GM18520 (cell line): Measurements from ENCODE around the gene ZBTB21.
"Not testable (repeated sequence)": the region's sequence is repeated elsewhere in the genome, so short reads cannot be mapped to it uniquely, and the experiment has no call there.

Experiments
- ATAC-seq: cut with Tn5 transposase; IDR thresholded peaks from one replicate; pipeline ENCODE4 v1.9.1; 2021; ENCODE audit not compliant: unreplicated experiment

ZBTB21 gene

DNA sequence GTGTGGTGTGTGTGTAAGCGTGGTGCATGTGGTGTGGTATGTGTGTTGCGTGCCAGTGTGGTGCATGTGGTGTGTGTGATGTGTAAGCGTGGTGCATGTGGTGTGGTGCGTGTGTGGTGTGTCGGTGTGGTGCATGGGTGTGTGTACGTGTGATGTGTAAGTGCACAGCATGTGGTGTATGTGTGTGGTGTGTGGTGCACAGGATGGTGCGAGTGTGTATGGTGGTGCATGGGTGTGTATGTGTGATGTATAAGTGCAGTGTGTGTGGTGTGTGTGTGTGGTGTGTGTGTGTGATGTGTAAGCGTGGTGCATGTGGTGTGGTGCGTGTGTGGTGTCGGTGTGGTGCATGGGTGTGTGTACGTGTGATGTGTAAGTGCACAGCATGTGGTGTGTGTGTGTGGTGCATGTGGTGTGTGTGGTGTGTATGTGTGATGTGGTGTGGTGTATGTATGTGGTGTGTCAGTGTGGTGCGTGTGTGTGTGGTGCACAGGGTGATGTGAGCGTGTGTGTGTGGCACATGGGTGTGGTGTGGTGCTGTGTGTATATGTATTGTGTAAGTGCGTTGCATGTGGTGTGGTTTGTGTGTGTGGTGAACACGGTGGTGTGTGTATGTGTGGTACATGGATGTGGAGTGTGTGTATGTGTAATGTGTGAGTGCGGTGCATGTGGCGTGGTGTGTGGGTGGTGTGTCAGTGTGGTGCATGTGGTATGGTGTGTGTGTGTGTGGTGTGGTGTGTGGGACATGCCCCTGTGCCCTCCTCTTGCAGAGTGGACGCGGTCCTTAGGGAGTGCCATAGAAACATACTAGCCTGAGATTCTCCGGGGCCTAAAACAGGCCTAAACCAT, 55.3 kb downstream of the ZBTB21 start:
- no peak for ATAC-seq

DNA sequence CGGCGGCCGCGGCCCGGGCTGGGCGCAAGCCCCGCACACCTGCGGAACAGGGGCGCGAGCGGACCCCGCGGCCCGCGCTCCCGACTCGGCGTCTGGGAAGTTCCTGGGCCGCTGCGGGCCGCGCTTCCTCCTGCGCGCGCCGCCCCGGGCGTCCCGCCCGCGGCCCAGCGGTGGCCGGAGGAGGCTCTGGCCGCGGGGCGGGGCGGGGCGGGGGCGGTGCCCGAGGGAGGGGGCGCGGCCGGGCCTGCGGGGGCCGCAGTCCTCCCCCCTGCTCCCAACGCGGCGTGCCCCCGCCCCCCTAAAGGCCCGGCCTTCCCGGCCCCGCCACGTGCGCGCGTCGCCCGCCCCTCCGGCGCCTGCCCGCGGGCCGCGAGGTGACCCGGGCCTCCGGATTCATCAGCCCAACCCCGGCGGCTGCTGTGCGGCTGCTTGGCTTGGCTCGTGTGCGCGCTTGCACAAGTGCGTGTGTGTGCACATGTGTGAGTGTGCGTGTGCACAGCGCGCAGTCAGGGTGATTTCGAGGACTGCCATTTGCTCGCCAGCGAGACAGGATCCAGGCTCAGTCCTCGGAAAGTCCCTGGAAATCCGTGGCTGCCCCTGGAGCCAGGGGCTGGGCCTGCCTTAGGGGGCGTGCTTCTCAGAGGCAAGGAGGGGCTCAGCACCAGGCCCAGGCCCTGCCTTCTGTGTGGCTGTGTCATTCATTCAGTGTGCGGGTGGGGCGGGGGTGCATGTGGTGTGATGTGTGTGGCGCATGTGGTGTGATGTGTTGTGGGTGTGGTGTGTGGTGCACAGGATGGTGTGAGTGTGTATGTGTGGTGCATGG, 56.1 kb downstream of the ZBTB21 start, which contains the start of gene C2CD2:
TSS of gene C2CD2 (minus strand) at position 188 of the 823 bp plus-strand sequence. CDS start 370 bp downstream, outside the sequence.
- ATAC-seq, result no peak

- no peak for ATAC-seq
Observed at GRCh38 chr21:41953249-41953830, 56.8 kb downstream of the ZBTB21 start.

- ATAC-seq, result no peak
Observed at GRCh38 chr21:41952568-41953248, 57.5 kb downstream of the ZBTB21 start.

DNA sequence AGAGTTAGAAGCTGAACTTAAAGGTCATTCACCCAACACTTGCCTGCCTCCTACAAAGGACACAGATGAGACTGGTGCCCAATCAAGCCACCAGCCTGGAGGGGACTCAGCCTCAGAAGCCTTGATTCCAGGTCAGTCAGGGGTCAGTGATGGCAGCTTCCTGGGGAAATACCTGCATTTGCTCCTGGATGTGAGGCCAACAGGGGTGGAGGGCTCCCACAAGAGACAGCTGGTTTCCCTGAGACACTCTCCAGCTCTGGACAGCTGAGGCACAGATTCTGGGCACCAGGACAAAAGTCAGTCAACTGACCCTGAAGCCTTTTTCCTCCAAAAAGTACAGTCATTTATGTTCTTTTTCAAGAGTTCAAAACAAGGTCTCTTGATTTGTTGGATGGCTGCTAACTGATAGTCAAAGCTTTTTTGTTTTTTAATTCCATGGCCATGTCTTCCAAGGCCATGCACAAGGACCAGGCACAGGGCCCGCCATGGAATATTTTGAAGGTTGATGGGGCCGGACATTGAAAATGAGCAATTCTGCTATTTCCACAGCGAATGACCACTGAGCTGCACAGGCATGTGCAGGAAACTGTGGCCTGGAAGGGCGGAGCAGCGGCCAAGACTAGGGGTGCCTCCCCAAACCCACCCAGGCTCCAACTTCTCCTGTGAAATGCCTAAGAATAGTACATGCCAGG, 58.1 kb downstream of the ZBTB21 start:
- no peak for ATAC-seq

GRCh38 chr21:41950941-41951351, 59.2 kb downstream of the ZBTB21 start:
- ATAC-seq, result no peak

DNA sequence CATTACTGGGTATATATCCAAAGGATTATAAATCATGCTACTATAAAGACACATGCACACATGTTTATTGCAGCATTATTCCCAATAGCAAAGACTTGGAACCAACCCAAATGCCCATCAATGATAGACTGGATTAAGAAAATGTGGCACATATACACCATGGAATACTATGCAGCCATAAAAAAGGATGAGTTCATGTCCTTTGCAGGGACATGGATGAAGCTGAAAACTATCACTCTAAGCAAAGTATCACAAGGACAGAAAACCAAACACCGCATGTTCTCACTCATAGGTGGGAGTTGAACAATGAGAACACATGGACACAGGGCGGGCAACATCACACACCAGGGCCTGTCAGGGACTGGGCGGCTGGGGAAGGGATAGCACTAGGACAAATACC, 60.5 kb downstream of the ZBTB21 start:
- ATAC-seq, result not testable (repeated sequence)

DNA sequence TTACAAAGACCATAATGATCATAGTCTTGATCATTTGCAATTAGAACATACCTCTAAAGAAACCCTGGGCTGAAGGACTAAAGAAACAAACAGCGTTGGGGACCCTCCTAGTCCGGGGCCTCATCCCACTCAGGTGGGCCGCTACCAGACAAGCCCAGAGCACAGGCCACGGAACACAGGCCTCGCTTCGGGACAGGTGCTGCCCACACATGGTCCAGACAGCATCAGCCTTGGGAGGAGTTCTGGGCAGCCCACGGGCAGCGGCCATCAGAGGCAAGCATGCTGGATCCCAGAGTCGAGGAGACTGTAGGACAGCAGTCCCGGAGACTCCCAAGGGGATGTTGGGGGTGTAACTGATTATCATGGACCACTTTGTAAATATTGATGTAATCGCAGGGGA, 61.3 kb downstream of the ZBTB21 start:
- ATAC-seq, result no peak

- no peak for ATAC-seq
Observed at GRCh38 chr21:41948078-41948895, 61.9 kb downstream of the ZBTB21 start.

DNA sequence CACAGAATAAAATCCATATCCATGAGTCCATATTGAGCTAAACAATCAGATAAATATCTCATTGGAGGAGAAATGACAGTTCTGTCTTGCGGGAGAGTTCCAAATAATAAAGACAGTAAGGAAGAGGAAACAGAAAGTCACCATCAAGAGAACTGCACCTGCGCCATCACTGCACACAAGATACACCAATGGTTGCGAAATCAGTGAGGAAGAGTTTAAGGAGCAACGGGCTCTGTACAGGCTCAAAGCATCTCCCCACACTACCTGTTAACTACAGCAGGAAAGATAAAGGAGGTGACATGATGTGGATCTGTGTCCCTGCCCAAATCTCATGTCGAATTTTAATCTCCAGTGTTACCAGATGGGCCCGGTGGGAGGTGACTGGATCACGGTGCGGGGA, 64.2 kb downstream of the ZBTB21 start:
- no peak for ATAC-seq

GRCh38 chr21:41943851-41944250, 66.3 kb downstream of the ZBTB21 start:
- ATAC-seq, result no peak

- no peak for ATAC-seq
Observed at GRCh38 chr21:41942457-41942856, 67.7 kb downstream of the ZBTB21 start.

- ATAC-seq, result no peak
Observed at GRCh38 chr21:41941941-41942340, 68.2 kb downstream of the ZBTB21 start.

DNA sequence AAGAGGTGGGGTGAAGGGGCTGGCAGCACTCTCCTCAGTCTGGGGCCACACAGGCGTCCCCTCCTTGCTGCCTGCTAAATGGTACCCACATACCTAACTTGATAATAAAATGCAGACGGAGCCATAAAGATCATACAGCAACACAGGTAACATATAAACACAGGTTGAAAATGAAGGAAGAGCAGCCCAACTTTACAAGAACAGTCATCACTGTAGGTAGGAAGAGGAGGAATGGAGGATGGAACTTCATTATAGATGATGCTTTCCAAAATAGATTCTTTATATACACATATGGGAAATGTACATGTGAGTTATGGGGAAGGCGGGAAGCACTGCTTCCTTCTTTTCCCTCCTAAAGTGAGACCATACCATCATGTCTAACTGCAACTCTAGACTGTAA, 69.7 kb downstream of the ZBTB21 start:
- no peak for ATAC-seq

DNA sequence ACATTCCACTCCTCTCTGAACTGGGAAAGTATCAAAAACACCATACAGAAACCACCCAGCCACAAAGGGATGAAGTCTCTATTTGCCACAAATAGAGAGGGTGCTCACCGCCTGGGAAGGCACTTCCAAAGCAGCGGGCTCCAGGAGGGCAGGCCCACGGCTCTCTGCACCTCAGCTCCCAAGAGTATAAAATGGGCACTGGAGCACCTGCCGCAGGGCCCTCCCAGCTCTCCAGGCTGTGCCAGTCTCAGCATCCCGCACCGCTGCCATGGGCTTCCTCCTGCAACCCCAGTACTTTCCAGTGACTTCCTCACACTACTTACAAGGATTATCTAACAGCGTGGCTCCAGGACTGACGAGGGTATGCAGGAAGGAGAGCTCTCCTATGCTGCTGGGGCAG, 70.8 kb downstream of the ZBTB21 start:
- ATAC-seq, result no peak
